ENCODE results near the gene RABL3.
"Not testable (repeated sequence)": the region's sequence is repeated elsewhere in the genome, so short reads cannot be mapped to it uniquely, and the experiment has no call there.

The RABL3 gene

GRCh38 chr3:120743556-120744195, 1.4 kb upstream of the RABL3 start:
- no peak for DNase-seq

GRCh38 chr3:120742849-120743365, 591 bp upstream of the RABL3 start:
- no peak for DNase-seq

GRCh38 chr3:120741837-120742197, 499 bp downstream of the RABL3 start:
- DNase-seq, result peak; percentile 67

- no peak for DNase-seq
Observed at GRCh38 chr3:120741320-120741719, 996 bp downstream of the RABL3 start.

- not testable (repeated sequence) for DNase-seq
Observed at GRCh38 chr3:120738006-120738405, 4.3 kb downstream of the RABL3 start.

GRCh38 chr3:120730576-120731542, 11.5 kb downstream of the RABL3 start:
- no peak for DNase-seq

- no peak for DNase-seq
Observed at GRCh38 chr3:120726791-120727190, 15.5 kb downstream of the RABL3 start.

- not testable (repeated sequence) for DNase-seq
Observed at GRCh38 chr3:120719167-120719834, 23.0 kb downstream of the RABL3 start.

- no peak for DNase-seq
Observed at GRCh38 chr3:120713262-120713661, 29.1 kb downstream of the RABL3 start.

- DNase-seq, result no peak
Observed at GRCh38 chr3:120710369-120710768, 31.9 kb downstream of the RABL3 start.

- DNase-seq, result no peak
Observed at GRCh38 chr3:120708408-120708807, 33.9 kb downstream of the RABL3 start.

- no peak for DNase-seq
Observed at GRCh38 chr3:120706950-120707349, 35.4 kb downstream of the RABL3 start.

- no peak for DNase-seq
Observed at GRCh38 chr3:120705884-120706582, 36.3 kb downstream of the RABL3 start.

GRCh38 chr3:120699333-120699732, 43.0 kb downstream of the RABL3 start:
- DNase-seq, result no peak

GRCh38 chr3:120693439-120694171, 48.7 kb downstream of the RABL3 start:
- no peak for DNase-seq

GRCh38 chr3:120689395-120689794, 52.9 kb downstream of the RABL3 start:
- DNase-seq, result no peak

- no peak for DNase-seq
Observed at GRCh38 chr3:120688121-120688520, 54.2 kb downstream of the RABL3 start.

GRCh38 chr3:120685411-120685810, 56.9 kb downstream of the RABL3 start:
- no peak for DNase-seq

GRCh38 chr3:120684896-120685295, 57.4 kb downstream of the RABL3 start:
- DNase-seq, result no peak

GRCh38 chr3:120683671-120684301, 58.5 kb downstream of the RABL3 start:
- DNase-seq, result no peak

GRCh38 chr3:120683213-120683612, 59.1 kb downstream of the RABL3 start:
- DNase-seq, result no peak
